NCI-H146 treated with DMSO at 0.1 percent for 48 hours (cell line): Measurements from ENCODE around the gene CDC45.
A peak's percentile ranks its signal among the peaks of the same experiment; 100 is the strongest.
"Not testable (repeated sequence)": the region's sequence is repeated elsewhere in the genome, so short reads cannot be mapped to it uniquely, and the experiment has no call there.

Experiments used
- DNase-seq: peaks from one replicate; lab custom pipeline; 2025; ENCODE audit not compliant: unreplicated experiment; lab: John Stamatoyannopoulos, UW

CDC45 gene, protein sequence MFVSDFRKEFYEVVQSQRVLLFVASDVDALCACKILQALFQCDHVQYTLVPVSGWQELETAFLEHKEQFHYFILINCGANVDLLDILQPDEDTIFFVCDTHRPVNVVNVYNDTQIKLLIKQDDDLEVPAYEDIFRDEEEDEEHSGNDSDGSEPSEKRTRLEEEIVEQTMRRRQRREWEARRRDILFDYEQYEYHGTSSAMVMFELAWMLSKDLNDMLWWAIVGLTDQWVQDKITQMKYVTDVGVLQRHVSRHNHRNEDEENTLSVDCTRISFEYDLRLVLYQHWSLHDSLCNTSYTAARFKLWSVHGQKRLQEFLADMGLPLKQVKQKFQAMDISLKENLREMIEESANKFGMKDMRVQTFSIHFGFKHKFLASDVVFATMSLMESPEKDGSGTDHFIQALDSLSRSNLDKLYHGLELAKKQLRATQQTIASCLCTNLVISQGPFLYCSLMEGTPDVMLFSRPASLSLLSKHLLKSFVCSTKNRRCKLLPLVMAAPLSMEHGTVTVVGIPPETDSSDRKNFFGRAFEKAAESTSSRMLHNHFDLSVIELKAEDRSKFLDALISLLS

DNA sequence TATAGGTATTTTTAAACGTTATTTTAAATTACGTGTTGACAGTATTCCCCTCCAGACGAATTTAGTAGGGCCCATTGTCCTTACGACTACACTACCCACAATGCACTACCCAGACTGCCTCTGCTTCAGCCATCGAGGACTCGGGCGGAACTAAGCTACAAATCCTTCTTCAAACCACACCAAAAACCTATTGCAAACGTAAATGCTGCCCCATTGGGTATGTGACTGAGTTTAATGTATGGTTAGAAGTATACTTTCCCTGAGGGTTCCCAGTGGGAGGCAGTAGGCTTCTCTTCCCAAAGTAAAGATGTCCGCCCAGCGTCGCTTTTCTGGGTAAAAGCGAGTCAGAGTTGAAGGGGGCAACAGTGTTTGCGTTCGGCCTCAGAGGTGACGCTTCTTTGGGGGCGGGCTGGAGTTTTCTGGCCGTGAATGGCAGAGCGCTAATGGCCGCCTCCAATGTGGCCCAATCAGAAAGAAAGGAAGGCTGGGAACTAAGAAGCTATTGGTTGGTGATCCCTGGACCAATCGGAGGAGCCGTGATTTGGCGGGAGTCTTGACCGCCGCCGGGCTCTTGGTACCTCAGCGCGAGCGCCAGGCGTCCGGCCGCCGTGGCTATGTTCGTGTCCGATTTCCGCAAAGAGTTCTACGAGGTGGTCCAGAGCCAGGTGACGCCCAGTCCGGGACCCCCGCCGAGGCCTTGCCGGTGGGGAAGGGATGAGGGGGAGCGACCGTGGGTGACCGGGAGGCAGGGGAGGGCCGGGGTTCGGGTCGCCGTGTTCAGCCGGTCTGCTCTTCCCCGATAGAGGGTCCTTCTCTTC is at the start of gene CDC45:
Gene CDC45, plus strand, starts transcription at position 566 of the 818 bp plus-strand sequence. Its CDS starts 49 bp downstream, at position 615.
- DNase-seq: peak; percentile 97

DNA sequence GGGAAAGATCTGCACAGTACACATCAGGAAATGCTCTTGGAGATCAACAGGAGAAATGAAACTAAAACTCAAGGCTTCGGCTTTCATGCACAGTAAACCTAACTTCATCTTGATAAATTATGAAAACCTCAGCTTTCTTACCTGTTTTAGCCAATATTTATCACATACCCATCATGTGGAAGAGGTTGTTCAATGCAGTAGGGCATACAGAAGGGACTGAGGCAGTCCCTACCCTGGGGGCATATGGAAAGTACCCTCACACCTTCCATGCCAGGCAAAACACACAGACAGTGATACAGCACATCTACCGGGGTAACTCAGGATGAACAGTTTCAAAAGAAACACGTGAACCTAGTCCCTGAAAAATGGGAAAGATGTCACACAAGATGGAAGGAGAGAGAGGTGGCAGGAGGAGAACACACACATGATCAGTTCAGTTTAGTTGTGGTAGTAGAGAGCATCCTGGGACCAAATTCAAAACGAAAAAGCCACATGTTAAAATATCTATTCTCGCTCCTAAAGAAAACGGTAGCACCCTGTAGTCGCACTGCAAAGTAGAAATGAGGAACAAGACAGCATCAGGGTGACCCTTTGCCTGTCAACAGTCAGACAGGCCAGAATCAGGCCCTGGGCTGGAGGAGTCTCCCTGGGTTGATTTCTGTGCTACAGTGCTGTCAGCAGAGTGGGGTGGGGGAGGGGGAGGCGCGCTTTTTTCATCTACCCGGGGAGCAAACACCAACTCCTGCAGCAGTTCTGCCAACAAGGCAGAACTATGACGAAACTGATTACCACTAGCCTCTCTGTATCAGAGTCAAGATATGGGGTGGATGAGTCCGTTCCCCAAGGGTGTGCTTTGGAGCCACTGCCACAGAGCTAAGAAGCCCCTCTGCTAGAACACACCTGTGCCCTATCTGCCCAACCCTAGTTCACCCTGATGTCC is 49.5 kb upstream of the CDC45 start:
- no peak for DNase-seq

DNA sequence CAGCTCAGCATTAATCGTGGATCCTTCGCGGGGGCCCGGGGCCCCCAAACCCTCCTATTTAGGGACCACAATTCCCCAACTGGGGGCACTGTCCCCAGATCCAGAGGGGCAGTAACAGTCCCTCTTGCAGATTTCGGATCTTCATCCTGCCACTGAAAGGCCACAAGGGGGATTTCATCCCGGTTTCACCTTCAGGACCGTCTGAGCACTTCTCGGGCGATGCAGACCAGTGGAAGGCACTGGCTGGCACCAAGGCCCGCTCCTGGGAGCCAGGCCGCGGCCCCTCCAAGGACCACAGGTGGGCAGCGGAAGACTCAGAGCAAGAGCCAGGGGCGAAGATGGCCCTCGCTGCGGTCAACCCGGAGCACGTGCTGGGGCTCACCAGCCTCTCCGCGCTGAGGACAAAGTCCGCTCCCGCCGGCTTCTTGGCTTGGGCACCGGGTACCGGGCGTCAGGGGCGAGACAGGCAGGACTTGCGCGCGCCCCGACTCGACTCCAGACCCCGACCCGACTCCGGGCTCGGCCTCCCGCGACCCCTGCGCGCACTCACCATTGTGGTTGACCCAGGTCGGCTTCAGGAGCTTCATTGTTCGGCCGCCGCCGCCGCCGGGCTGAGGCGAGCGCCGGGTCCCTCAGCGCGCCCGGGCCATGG is 48.7 kb upstream of the CDC45 start:
- no peak for DNase-seq

DNA sequence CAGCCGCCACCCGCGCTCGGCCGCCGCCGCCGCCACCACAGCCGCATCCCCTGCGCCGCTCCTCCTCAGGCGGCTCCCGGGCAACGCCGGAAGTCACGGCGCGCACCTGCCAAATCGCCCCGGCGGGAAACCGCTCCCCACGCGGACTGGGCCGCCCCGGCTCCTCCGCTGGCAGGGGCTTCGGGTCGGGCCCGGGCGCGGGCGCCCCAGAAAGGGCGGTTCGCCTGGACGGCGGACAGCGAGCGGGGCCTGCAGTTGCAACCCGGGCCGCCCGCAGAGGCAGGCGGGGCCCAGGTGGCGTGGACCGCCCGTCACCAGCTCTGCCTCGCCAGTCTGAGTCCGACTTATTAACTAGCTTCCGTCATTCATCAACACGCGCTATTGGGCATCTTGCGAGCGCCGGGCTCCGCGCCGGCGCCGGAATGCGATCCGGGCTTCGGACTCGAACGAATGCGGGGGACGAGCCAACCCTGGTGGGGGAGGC is 48.0 kb upstream of the CDC45 start, which contains the start of gene HIRA:
Gene HIRA, minus strand, starts transcription at position 85 of the 484 bp plus-strand sequence. CDS start 257 bp downstream, outside the sequence.
- DNase-seq: peak; percentile 38

DNA sequence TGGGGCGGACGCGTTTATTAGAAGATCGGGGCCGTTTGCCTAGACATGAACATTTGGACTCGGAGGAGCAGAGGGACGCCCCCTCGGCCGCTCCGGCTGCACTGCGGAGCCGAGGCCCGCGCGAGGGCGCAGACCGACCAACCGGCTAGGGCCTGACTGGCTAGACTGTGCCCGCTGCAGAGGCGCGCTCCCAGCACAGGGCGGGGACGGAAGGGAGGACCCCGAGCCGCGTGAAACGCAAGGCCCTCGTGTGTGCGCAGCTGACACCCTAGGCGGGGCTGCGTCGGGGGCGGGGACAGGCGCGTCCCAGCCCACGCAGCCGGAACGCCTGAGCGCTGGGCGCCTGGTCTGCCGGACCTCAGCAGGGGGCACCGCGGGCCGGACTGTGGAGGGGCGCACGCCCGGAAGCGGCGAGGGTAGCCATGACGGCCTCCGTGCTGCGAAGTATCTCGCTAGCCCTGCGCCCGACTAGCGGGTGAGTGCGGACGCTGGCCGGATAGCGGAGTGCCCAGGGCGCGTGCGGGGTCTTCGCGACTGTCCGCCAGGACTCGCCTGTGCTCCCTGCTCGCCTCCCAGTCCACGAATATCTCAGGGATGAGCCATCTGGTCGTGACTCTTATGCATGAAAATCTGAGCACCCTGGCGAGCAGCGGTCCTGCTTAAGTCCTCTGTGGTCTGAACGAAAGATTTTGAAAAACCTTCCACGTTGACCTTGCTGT is 47.4 kb upstream of the CDC45 start, which contains the start of gene MRPL40:
Gene MRPL40, plus strand, starts transcription at position 413 of the 719 bp plus-strand sequence. Its CDS starts 10 bp downstream, at position 423.
- peak; percentile 42 for DNase-seq

DNA sequence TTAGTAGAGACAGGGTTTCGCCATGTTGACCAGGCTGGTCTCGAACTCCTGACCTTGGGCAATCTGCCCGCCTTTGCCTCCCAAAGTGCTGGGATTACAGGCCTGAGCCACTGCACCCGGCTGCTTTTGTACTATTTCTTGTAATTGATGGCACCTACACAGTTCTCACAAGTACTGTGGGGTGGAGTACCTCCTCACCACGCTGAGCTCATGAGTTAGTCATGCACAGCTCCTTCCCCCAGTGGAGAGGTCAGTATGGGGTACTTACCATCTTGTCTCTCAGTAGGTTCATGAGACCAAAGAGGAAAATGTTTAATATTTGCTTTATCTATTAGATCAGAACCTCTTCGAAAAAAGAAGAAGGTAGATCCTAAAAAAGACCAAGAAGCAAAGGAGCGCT is 45.3 kb upstream of the CDC45 start:
- DNase-seq: no peak

DNA sequence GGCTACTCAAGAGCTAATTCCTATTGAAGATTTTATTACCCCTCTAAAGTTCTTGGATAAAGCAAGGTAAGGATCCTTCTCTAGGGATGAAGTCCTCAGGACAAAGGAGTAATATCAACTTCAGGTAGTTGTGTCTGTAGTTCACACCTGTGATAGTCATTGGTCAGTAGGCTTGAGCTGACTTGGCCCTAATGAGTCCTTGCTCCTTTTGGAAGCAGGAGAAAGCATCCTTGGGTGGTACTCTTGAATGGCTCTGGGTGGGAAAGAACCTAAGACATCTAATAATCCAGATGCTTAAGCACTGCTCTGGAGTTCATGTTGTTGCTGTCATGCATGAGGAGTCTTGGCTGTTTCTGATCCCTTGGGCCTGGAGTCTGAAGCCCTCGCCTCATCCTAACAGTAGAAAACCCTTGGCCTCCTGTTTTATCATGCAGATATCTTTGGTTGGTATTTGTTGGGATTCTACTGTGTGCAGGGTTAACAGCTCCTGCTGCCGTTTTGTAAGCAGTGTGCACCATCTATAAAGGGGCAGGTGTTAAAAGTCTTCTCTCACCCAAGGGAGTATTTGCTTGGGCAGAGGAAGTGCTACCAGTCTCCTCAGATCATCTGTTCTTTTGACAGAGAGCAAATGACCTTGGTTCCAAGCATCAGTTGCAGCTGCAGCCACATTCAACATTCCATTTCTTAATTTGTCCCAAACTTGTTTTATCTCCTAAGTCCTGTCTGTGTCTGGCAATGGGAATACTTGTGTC is 44.7 kb upstream of the CDC45 start:
- DNase-seq: no peak

DNA sequence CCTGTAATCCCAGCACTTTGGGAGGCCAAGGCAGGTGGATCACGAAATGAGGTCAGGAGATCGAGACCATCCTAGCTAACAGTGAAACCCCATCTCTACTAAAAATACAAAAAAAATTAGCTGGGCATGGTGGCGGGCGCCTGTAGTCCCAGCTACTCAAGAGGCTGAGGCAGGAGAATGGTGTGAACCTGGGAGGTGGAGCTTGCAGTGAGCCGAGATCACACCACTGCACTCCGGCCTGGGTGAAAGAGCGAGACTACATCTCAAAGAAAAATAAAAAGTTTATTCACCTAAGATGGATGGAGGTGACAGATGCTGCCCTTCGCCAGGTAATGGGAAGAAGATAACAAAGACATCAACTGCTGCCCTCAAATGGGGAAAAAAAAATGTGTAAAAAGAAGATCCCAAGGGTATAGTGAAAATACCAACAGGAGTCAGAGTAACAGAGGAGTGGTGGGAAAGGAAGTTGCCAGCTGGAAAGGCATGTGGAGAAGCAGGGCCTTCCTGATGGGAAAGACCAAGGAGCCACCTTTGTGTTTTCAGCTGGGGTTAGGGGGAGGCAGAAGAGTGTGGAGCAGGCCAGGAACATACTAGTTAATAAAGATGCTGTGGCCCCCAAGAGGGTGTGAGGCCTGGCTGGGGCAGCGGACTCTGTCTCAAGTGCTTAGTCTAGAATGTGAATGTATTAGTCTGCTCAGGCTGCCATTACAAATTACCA is 43.1 kb upstream of the CDC45 start:
- not testable (repeated sequence) for DNase-seq

DNA sequence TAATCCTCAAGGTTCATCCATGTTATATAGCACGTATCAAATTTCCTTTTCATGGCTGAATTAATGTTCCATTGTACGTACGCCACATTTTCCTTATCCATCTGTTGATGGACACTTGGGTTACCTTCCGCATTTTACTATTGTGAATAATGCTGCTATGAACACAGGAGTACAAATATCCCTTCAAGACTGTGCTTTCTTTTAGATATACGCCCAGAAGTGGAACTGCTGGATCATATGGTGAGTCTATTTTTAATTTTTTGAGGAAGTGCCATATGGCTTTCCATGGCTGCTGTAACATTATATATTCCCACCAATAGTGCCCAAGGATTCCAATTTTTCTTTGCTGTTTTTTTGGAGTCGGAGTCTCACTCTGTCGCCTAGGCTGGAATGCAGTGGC is 41.4 kb upstream of the CDC45 start:
- DNase-seq: no peak

DNA sequence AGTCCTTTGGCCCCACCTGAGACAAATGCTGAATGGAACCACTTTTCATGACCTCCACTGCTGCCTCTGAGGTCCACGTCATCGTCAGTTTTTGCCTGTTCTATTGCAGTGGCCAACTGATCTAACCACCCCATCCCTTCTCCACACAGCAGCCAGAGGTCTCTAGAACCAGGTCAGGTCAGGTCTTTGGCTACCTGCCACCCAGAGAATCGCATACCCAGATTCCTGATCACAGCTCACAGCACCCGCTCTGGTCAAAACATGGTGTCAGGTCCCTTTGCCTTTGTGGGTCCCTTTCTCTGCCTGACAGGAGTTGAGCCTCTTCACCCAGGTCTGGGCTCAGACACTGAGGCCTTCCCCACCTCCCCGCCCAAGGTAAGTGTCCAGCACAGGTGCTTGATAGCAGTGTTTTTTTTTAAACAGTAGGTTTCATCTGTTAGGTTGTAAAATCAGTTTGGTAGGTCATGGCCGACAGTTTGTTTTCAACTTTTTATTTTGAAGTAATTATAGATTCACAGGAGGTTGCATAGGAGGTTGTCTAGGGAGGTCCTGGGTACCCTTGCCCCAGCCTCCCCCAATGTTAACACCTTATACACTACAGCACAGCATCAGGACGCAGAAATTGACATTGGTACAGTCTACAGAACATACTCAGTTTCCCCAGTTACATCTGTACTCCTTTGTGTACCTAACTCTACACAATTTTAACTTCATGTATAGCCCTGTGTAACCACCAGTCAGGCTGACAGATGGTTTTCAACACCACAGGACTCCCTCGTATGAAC is 39.1 kb upstream of the CDC45 start:
- DNase-seq: no peak

DNA sequence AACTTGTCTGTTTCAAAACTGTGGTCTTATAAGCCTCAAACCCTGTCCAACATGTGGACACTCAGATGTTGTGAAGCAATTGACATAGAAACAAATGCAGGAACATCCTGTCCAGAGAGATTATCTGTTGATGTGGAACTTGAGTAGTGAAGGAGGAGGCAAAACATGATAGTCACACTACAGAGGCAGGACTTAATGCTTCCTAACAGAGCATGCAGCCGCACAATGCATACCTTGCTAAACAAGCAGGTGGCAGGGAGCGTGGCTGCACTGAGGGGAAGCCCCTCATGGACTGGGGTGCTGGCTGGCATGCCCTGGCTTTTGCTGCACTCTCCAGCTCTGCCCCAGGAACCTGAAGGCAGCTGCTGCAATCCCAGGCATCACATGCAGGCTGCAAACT is 37.6 kb upstream of the CDC45 start:
- no peak for DNase-seq

DNA sequence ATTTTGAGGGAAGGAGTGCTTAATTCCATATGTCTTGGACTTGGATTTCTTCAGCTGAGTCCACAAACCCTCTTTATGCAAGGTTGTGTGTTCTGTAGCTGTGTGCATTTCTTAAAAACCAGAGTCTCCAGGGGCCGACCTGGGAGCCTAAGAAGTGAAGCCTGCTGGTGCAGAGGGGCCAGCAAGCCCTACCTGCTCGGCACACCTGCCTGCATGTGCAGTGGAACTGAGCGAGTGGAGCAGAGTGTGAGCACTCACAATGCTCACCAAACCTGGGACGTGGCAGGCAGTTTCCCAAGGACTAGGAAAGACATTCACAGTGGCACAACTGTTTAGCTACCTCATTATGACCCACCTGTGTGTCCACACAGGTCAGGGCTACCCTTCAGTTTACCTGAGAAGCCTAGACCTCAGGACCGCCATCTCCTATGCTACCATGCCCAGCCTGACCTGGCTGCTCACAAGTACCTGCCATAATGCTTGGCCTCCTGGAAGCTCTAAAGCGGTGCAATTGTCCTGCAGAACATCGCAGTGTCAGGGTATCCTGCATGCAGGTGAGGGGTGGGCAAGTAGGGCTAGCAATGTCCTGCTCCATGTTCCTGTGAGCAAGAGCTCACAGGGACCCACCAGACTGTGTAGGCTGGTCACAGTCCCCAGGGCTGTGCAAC is 36.0 kb upstream of the CDC45 start:
- DNase-seq: no peak

DNA sequence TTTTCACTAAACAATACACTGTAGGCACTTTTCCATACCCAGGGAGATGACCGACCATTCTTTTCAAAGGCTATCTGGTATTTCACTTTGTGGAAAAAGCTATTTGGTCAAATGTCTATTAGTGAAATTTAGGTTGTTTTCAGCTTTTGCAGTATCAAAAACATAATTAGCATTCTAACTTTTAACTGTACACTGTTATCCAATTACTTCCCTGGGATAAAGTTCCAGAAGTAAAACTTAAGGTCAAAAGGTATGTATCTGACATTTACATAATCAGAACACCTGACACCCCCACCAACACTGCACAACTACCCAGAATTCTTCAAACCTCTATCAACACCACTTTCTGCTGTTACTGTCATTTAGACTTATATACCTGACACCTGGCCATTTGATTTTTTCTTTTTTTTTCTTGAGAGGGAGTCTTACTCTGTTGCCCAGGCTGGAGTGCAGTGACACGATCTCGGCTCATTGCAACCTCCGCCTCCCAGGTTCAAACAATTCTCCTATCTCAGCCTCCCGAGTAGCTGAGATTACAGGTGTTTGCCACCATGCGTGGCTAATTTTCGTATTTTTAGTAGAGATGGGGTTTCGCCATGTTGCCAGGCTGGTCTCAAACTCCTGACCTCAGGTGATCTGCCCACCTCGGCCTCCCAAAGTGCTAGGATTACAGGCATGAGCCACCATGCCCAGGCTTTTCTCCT is 34.3 kb upstream of the CDC45 start:
- DNase-seq: not testable (repeated sequence)

DNA sequence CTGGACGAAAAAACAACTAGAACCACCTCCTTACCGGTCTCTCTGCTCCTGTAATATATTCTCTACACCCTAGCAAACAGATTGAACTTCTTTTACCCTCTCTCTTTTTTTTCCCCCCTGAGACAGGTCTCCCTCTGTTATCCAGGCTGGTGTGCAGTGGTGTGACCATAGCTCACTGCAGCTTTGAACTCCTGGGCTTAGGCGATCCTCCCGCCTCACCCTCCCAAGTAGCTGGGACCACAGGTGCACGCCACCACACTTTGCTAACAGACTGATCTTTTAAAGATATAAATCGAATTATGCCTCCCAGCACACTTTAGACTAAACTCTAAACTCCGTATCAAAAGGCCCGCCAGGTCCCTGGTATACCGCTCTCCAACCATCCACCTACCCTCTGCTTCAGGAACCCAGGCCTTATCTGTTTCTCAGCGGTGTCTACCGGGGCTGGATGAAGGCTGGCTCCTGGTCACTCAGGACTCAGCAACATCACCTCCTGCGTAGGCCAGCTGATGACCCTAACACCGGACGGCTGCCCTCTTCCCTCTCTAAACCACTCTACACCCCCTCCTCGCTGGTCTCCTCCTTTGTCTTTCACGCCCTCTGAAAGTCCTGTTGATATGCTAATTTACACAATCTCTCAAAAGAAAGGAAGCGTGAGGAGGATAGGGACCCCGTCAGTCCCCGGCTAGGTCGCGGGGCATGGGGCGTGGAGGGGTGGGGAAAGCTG is 33.0 kb upstream of the CDC45 start:
- peak; percentile 58 for DNase-seq
